Measurements from ENCODE around the gene BLID.

Gene BLID

DNA sequence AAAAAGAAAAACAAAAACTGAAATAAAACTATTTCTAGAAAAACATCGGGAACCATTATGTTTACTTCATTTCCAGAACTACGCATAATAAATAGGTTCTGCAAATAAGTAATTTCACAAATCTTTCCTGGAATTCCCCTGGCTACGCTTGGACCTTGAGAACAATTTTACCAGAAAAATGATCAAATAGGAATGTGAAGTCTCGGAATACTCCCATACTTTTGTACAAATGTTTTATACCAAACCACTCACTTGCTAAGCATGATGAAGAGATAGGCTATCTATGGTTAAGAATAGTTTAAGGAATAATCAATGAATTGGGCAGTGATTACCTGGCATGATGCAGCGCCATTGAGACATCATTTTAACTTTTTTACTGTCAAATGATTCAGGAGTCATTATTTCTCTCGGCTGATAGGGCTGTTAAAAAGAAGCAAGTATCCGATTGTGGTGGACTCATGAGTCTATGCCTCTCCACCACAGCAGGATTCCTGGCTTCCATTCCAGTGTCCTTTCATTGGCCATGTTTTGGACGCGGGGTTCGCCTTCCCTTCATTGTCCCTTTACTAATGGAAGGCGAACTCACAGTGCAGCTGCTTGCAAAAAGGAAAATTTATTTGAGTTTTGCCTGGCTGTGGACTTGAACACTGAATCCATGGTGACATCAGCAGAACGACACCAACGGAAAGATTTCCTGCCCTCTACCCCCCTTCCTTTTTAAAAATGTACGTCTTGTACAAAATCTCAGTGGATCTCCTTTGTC is 39.9 kb upstream of the BLID start:
- Histone ChIP-seq H3K27ac (no peak overlapping the region), H3K36me3 (ENCODE audit: control insufficient read depth, insufficient read depth, low read length) (no peaks in the 10 kb centered on the region), H3K9ac (no peak overlapping the region), H3K79me2 (no peaks in the 10 kb centered on the region), H3K4me3 (ENCODE audit: low read depth, low read length) (no peak overlapping the region), H2AFZ (no peak overlapping the region), H3K4me2 (ENCODE audit: low read length) (no peak overlapping the region), H3K27me3 (ENCODE audit: control insufficient read depth, insufficient read depth, low read length) (no peaks in the 10 kb centered on the region), H3K4me1 (no peaks in the 10 kb centered on the region), H3K9me3 (ENCODE audit: control insufficient read depth, low read length) (no peaks in the 10 kb centered on the region)
- TF ChIP-seq CTCF (IDR thresholded peaks at IDR 0.05) = no peak

DNA sequence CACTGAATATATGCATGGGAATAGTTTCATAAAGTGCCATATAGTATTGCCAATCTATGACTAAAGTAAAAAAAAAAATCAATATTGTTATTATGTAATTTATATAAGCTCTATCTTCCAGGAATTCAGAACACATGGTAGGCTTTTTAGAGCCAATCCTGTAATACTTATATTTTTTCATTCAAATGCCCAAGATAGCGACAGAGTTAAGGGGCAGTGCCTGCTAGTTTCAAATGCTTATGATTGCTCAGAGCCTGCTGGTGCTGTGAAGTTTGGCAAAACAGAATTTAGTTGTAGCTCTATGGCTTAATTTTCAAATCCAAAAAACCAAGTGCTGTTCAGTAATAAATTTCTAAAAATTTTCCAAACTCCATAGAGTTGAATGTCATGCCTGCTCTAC is 39.0 kb upstream of the BLID start:
- H3K9ac ChIP-seq = no peak overlapping the region
- H3K27me3 ChIP-seq (ENCODE audit: control insufficient read depth, insufficient read depth, low read length) = no peaks in the 10 kb centered on the region
- H3K36me3 ChIP-seq (ENCODE audit: control insufficient read depth, insufficient read depth, low read length) = no peaks in the 10 kb centered on the region
- H3K4me3 ChIP-seq (ENCODE audit: low read depth, low read length) = no peak overlapping the region
- H3K79me2 ChIP-seq = no peaks in the 10 kb centered on the region
- TF ChIP-seq CTCF (IDR thresholded peaks at IDR 0.05) = no peak
- no peak overlapping the region for H3K27ac ChIP-seq
- H3K4me1 ChIP-seq = no peaks in the 10 kb centered on the region
- H2AFZ ChIP-seq = no peak overlapping the region
- no peak overlapping the region for H3K4me2 ChIP-seq (ENCODE audit: low read length)
- no peaks in the 10 kb centered on the region for H3K9me3 ChIP-seq (ENCODE audit: control insufficient read depth, low read length)

DNA sequence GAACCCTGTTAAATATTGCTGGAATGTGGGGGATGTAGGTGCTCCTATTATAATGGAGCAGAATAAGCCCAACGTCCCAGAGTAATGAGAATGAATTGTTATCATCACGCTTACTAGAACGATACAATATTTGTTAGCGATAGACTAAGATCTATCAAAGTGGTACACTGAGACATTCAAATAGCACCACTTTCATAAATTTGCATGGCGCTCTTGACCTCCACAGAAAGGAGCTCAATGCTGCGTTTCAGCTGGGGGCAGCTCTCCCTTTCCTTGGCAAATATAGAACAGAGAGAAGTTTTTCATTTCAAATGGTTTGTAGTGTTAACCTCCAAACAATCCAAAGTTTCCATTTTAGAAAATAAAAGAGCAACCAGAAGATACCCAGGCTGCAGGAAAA is 38.2 kb upstream of the BLID start:
- Histone ChIP-seq H3K9ac (no peak overlapping the region), H3K4me3 (ENCODE audit: low read depth, low read length) (no peak overlapping the region), H3K4me2 (ENCODE audit: low read length) (no peak overlapping the region), H3K4me1 (no peaks in the 10 kb centered on the region), H3K79me2 (no peaks in the 10 kb centered on the region), H2AFZ (no peak overlapping the region), H3K27ac (no peak overlapping the region), H3K27me3 (ENCODE audit: control insufficient read depth, insufficient read depth, low read length) (no peaks in the 10 kb centered on the region), H3K36me3 (ENCODE audit: control insufficient read depth, insufficient read depth, low read length) (no peaks in the 10 kb centered on the region), H3K9me3 (ENCODE audit: control insufficient read depth, low read length) (no peaks in the 10 kb centered on the region)
- TF ChIP-seq CTCF (IDR thresholded peaks at IDR 0.05) = no peak

GRCh38 chr11:122153746-122154145 is 37.7 kb upstream of the BLID start:
- H3K4me3 ChIP-seq (ENCODE audit: low read depth, low read length) = no peak overlapping the region
- H3K9ac ChIP-seq = no peak overlapping the region
- no peak for TF ChIP-seq CTCF (IDR thresholded peaks at IDR 0.05)
- H3K27ac ChIP-seq = no peak overlapping the region
- no peaks in the 10 kb centered on the region for H3K9me3 ChIP-seq (ENCODE audit: control insufficient read depth, low read length)
- H3K27me3 ChIP-seq (ENCODE audit: control insufficient read depth, insufficient read depth, low read length) = no peaks in the 10 kb centered on the region
- H2AFZ ChIP-seq = no peak overlapping the region
- no peaks in the 10 kb centered on the region for H3K36me3 ChIP-seq (ENCODE audit: control insufficient read depth, insufficient read depth, low read length)
- H3K4me2 ChIP-seq (ENCODE audit: low read length) = no peak overlapping the region
- no peaks in the 10 kb centered on the region for H3K79me2 ChIP-seq
- no peaks in the 10 kb centered on the region for H3K4me1 ChIP-seq
